ENCODE measurements around the gene TAF1D. TPM values are rescaled to one million over a fixed set of nuclear protein-coding genes. Genes with fewer than 3 reads are reported as not detected.

Gene TAF1D
- total and polyA plus RNA-seq, 7 donors: 53.7 to 151 (median 84.7) TPM

GRCh38 chr11:93740031-93740729 lies 1.1 kb downstream of the TAF1D start:
- no peak for DNase-seq
- no peaks in the 10 kb centered on the region for H3K27me3 ChIP-seq (ENCODE audit: insufficient read depth in 3 of 3, low read length in 2 of 3)
- H3K4me3 ChIP-seq: peak overlapping the region; percentile 88
- no peaks in the 10 kb centered on the region for H3K9me3 ChIP-seq
- intact Hi-C loops (cut with DNase I): loop anchor here (2.0 to 5.0 kb wide), 2 partner anchors 42 to 45 kb away; partner anchors contain the start of gene MED17 (in 2 of the 2)
- no peak for ATAC-seq
- 17 to 21% (median 19%) methylated on average over 18 of the region's 18 CpGs for WGBS, 3 donors
- peaks cover 35% of the 10 kb centered on the region for H3K4me1 ChIP-seq
- TF ChIP-seq CTCF (IDR thresholded peaks at IDR 0.05): no peak
- H3K27ac ChIP-seq: peak overlapping the region; percentile 95
- H3K36me3 ChIP-seq (ENCODE audit: insufficient read depth in 1 of 2, low read depth in 1 of 2): peaks cover 2 to 66% of the 10 kb centered on the region in 2 donors

GRCh38 chr11:93738647-93739081 lies 2.6 kb downstream of the TAF1D start:
- TF ChIP-seq CTCF (IDR thresholded peaks at IDR 0.05): no peak
- Histone ChIP-seq H3K27me3 (ENCODE audit: insufficient read depth in 3 of 3, low read length in 2 of 3) (no peaks in the 10 kb centered on the region), H3K36me3 (ENCODE audit: insufficient read depth in 1 of 2, low read depth in 1 of 2) (peaks cover 10 to 76% of the 10 kb centered on the region in 2 donors), H3K4me3 (peak overlapping the region; percentile 88), H3K9me3 (no peaks in the 10 kb centered on the region), H3K4me1 (peaks cover 35% of the 10 kb centered on the region), H3K27ac (no peak overlapping the region)
- ATAC-seq (no peak), DNase-seq (no peak)
- intact Hi-C loops (cut with DNase I): loop anchor here (10.0 kb wide), 2 partner anchors 54 to 64 kb away; no protein-coding TSS in a partner anchor
- WGBS, 3 donors: 63 to 75% (median 73%) methylated on average over 6 of the region's 6 CpGs

GRCh38 chr11:93737904-93738612 lies 3.2 kb downstream of the TAF1D start:
- Histone ChIP-seq H3K9me3 (no peaks in the 10 kb centered on the region), H3K4me1 (peaks cover 35% of the 10 kb centered on the region), H3K4me3 (peak overlapping the region; percentile 88), H3K36me3 (ENCODE audit: insufficient read depth in 1 of 2, low read depth in 1 of 2) (peaks cover 12 to 76% of the 10 kb centered on the region in 2 donors), H3K27ac (peak overlapping the region; percentile 30), H3K27me3 (ENCODE audit: insufficient read depth in 3 of 3, low read length in 2 of 3) (no peaks in the 10 kb centered on the region)
- DNase-seq (no peak), ATAC-seq (no peak)
- WGBS, 3 donors: 66 to 76% (median 68%) methylated on average over 6 of the region's 6 CpGs
- TF ChIP-seq CTCF (IDR thresholded peaks at IDR 0.05): no peak
- intact Hi-C loops (cut with DNase I): loop anchor here (10.0 kb wide), 2 partner anchors 53 to 63 kb away; no protein-coding TSS in a partner anchor

- H3K36me3 ChIP-seq (ENCODE audit: insufficient read depth in 1 of 2, low read depth in 1 of 2): peaks cover 19 to 89% of the 10 kb centered on the region in 2 donors
- H3K4me1 ChIP-seq: peaks cover 29% of the 10 kb centered on the region
- DNase-seq (no peak), ATAC-seq (no peak)
- intact Hi-C loops (cut with DNase I): loop anchor here (10.0 kb wide), 2 partner anchors 51 to 61 kb away; no protein-coding TSS in a partner anchor
- no peak for TF ChIP-seq CTCF (IDR thresholded peaks at IDR 0.05)
- no peak overlapping the region for H3K27ac ChIP-seq
- no peaks in the 10 kb centered on the region for H3K9me3 ChIP-seq
- no peak overlapping the region for H3K4me3 ChIP-seq
- no peaks in the 10 kb centered on the region for H3K27me3 ChIP-seq (ENCODE audit: insufficient read depth in 3 of 3, low read length in 2 of 3)
Measured at GRCh38 chr11:93736129-93736528, 5.2 kb downstream of the TAF1D start.

Data from psoas muscle (tissue), 8 donors.